SH-SY5Y (cell line): ENCODE data around the gene TAS2R4.

Source experiments
- GATA2 ChIP-seq: IDR thresholded peaks from 2 replicates; pipeline ENCODE4 v1.6.1; 2011; ENCODE audit warnings: mild to moderate bottlenecking, low read depth, low read length
- GATA3 ChIP-seq: IDR thresholded peaks from 2 replicates; pipeline ENCODE4 v1.6.1; 2011; ENCODE audit warnings: low read depth, mild to moderate bottlenecking, low read length, moderate library complexity

DNA sequence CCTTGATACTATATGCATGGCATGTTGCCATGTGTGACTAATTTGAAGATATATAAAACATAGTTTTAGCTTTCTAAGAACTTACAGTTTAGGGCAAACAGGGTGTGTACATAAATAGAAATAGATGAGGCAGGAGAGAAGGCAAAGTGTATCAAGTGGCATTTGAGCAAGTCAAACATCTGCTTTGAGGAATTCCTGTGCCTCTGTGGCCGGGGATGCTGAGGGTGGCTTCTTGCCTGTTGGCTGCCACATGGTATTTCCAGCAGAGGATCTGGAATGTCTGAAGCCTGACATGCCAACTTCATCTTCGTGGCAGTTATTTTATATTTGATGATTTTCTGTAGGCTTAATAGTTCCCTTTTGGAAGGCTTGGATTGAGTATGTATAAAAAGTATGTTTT is 32.3 kb upstream of the TAS2R4 start:
- TF ChIP-seq GATA2 (no peak), GATA3 (no peak)
